Measurements from ENCODE around the gene SF3B3. TPM values are rescaled to one million over a fixed set of nuclear protein-coding genes. Genes with fewer than 3 reads are reported as not detected.

SF3B3 gene
- total and polyA plus RNA-seq, 10 donors = 70.3 to 256 (median 103) TPM

- WGBS, 5 donors = 70 to 88% (median 81%) methylated on average over 12 to 13 of the region's 13 CpGs
- Histone ChIP-seq H3K4me1 (peaks cover 0 to 19% (median 7%) of the 10 kb centered on the region in 6 donors), H3K27ac (peak overlapping the region in 5 of 8 donors; percentile 1 to 40 (median 25)), H3K36me3 (peaks cover 0 to 100% (median 60%) of the 10 kb centered on the region in 6 donors), H3K9me3 (no peaks in the 10 kb centered on the region), H3K4me3 (no peak overlapping the region), H3K27me3 (replicated peaks in 1 of 7) (no peaks in the 10 kb centered on the region)
- intact Hi-C loops (cut with DNase I; ENCODE audit: low total_unique reads) = no loop called here
- no peak for DNase-seq
- TF ChIP-seq, protein P1, sequence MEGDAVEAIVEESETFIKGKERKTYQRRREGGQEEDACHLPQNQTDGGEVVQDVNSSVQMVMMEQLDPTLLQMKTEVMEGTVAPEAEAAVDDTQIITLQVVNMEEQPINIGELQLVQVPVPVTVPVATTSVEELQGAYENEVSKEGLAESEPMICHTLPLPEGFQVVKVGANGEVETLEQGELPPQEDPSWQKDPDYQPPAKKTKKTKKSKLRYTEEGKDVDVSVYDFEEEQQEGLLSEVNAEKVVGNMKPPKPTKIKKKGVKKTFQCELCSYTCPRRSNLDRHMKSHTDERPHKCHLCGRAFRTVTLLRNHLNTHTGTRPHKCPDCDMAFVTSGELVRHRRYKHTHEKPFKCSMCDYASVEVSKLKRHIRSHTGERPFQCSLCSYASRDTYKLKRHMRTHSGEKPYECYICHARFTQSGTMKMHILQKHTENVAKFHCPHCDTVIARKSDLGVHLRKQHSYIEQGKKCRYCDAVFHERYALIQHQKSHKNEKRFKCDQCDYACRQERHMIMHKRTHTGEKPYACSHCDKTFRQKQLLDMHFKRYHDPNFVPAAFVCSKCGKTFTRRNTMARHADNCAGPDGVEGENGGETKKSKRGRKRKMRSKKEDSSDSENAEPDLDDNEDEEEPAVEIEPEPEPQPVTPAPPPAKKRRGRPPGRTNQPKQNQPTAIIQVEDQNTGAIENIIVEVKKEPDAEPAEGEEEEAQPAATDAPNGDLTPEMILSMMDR (IDR thresholded peaks at IDR 0.05 in 8 of 11, conservative IDR thresholded peaks at IDR 0.05 in 3 of 11) = no peak
- peak in 1 of 3 donors; percentile 45 for TF ChIP-seq POLR2AphosphoS5 (IDR thresholded peaks at IDR 0.05)
Observed at GRCh38 chr16:70476272-70477020, 47.2 kb upstream of the SF3B3 start.

- TF ChIP-seq, protein P1 (IDR thresholded peaks at IDR 0.05 in 8 of 11, conservative IDR thresholded peaks at IDR 0.05 in 3 of 11) = no peak
- TF ChIP-seq POLR2AphosphoS5 (IDR thresholded peaks at IDR 0.05) = peak in 2 of 3 donors; percentile 8 to 64
- peak overlapping the region in 4 of 8 donors; percentile 5 to 46 (median 28) for H3K27ac ChIP-seq
- peaks cover 0 to 98% (median 66%) of the 10 kb centered on the region in 6 donors for H3K36me3 ChIP-seq
- 70 to 95% (median 82%) methylated on average over 2 to 8 of the region's 8 CpGs for WGBS, 5 donors
- no peaks in the 10 kb centered on the region for H3K9me3 ChIP-seq
- intact Hi-C loops (cut with DNase I; ENCODE audit: low total_unique reads) = no loop called here
- no peak overlapping the region for H3K4me3 ChIP-seq
- DNase-seq = no peak
- H3K27me3 ChIP-seq (replicated peaks in 1 of 7) = no peaks in the 10 kb centered on the region
- peaks cover 0 to 19% (median 7%) of the 10 kb centered on the region in 6 donors for H3K4me1 ChIP-seq
Observed at GRCh38 chr16:70478169-70478568, 45.4 kb upstream of the SF3B3 start.

DNA sequence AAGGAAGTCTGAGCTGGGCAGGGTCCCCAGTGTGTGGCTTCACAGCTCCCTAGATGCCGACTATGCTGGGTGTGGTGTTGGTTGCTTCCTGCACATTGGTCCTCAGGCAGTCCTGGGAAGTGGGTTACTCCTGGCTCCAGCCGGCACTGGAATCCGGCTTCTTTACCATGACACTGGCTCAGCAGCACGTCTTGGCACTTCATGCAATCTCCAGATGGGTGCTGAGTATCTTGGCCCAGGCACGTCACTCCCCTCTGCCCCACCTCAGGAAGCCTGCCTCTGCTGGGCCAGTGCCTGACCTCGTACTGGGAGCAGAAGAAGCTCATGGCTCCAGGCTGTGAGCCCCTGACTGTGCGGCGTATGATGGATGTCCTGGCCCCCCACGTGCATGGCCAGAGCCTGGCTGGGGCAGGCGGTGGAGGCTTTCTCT is 44.7 kb upstream of the SF3B3 start:
- Histone ChIP-seq H3K9me3 (no peaks in the 10 kb centered on the region), H3K36me3 (peaks cover 0 to 98% (median 70%) of the 10 kb centered on the region in 6 donors), H3K27me3 (replicated peaks in 1 of 7) (no peaks in the 10 kb centered on the region), H3K4me3 (no peak overlapping the region), H3K4me1 (peaks cover 0 to 19% (median 7%) of the 10 kb centered on the region in 6 donors), H3K27ac (peak overlapping the region in 4 of 8 donors; percentile 5 to 46 (median 28))
- WGBS, 5 donors = 51 to 76% (median 62%) methylated on average over 8 to 10 of the region's 10 CpGs
- no peak for DNase-seq
- intact Hi-C loops (cut with DNase I; ENCODE audit: low total_unique reads) = no loop called here
- TF ChIP-seq, protein P1 (IDR thresholded peaks at IDR 0.05 in 8 of 11, conservative IDR thresholded peaks at IDR 0.05 in 3 of 11) = no peak
- TF ChIP-seq POLR2AphosphoS5 (IDR thresholded peaks at IDR 0.05) = peak in 2 of 3 donors; percentile 28 to 35
- no peak for TF ChIP-seq POLR2A (IDR thresholded peaks at IDR 0.05)

All from spleen (tissue), 11 donors.